GM12878 (cell line): ENCODE data around the gene MYADM. TPM values are rescaled to one million over a fixed set of nuclear protein-coding genes. Genes with fewer than 3 reads are reported as not detected.

ENCODE experiments used
- ATAC-seq: fragments of 200-7000 bp; cut with Tn5 transposase; 3 replicates; pipeline ENCODE4 v1.9.1; 2020; ENCODE audit warnings: mild to moderate bottlenecking, moderate library complexity
- BruUV-seq: library from RNA; stranded (reverse); fragments of 400-500 nt; replicated peaks from 2 replicates; lab custom pipeline; 2021; lab: Mats Ljungman, UMichigan
- CTCF ChIA-PET: fragments of 300-600 bp; sonication (Branson Sonifier 250); formaldehyde crosslinking; extraction: SDS; loops from one replicate; lab custom pipeline; 2021; ENCODE audit warnings: inconsistent platforms; lab: Yijun Ruan, JAX
- POLR2A ChIA-PET: fragments of 350-600 bp; formaldehyde crosslinking; extraction: SDS; loops from one replicate; lab custom pipeline; 2021; ENCODE audit warnings: inconsistent platforms; lab: Charles Lee
- RAD21 ChIA-PET: fragments of 300-600 bp; sonication (Branson Sonifier 250); formaldehyde crosslinking; loops from one replicate; lab custom pipeline; 2023; ENCODE audit warnings: antibody characterized with exemption; ENCODE audit not compliant: unreplicated experiment; lab: Charles Lee
- SMC1A ChIA-PET: fragments of 300-600 bp; sonication (Branson Sonifier 250); formaldehyde crosslinking; loops from one replicate; lab custom pipeline; 2023; ENCODE audit not compliant: unreplicated experiment, uncharacterized antibody; lab: Charles Lee
- DNase-seq: peaks from one replicate; pipeline ENCODE4 v3.0.0-alpha.2; 2011; ENCODE audit warnings: low read depth, low spot score
- FAIRE-seq: peaks from 3 replicates; lab custom pipeline; 2011; peaks lifted over from hg19 to GRCh38; lab: Jason Lieb, UNC
- H2AFZ ChIP-seq: 2 replicates; pipeline ENCODE4 v1.6.0; 2011; ENCODE audit warnings: low read depth, low read length, control low read depth; ENCODE audit not compliant: control insufficient read depth
- H3K27ac ChIP-seq: 2 replicates; pipeline ENCODE4 v1.5.1; 2011; ENCODE audit warnings: control low read depth; ENCODE audit not compliant: control insufficient read depth, insufficient read depth
- H3K27me3 ChIP-seq, 2 experiments: replicated peaks in 1 of 2; 2 replicates each; pipeline versions ENCODE4 v1.6.0 to v1.6.1; 2011; ENCODE audit warnings: low read length in 1 of 2; ENCODE audit not compliant: control insufficient read depth in 2 of 2, insufficient read depth in 2 of 2
- H3K36me3 ChIP-seq, 2 experiments: 2 replicates each; pipeline ENCODE4 v1.5.1; 2011; ENCODE audit warnings: low read length in 1 of 2; ENCODE audit not compliant: control insufficient read depth in 2 of 2, insufficient read depth in 2 of 2
- H3K4me1 ChIP-seq: 2 replicates; pipeline ENCODE4 v1.6.1; 2011; ENCODE audit warnings: mild to moderate bottlenecking, low read length, moderate library complexity, mixed read lengths; ENCODE audit not compliant: control insufficient read depth, insufficient read depth
- H3K4me2 ChIP-seq: 2 replicates; pipeline ENCODE4 v1.6.0; 2011; ENCODE audit warnings: control low read depth; ENCODE audit not compliant: control insufficient read depth, insufficient read depth
- H3K4me3 ChIP-seq: fragments of 200-600 bp; sonication (generic); 2 replicates; pipeline ENCODE4 v1.5.1; 2016
- H3K79me2 ChIP-seq: 2 replicates; pipeline ENCODE4 v1.6.0; 2011; ENCODE audit warnings: low read length; ENCODE audit not compliant: control insufficient read depth, insufficient read depth
- H3K9ac ChIP-seq: 2 replicates; pipeline ENCODE4 v1.8.0; 2011; ENCODE audit warnings: low read length, control low read depth, mixed read lengths; ENCODE audit not compliant: control insufficient read depth, insufficient read depth
- H3K9me3 ChIP-seq: replicated peaks from 3 replicates; pipeline ENCODE4 v1.5.1; 2011; ENCODE audit warnings: mild to moderate bottlenecking, low read length; ENCODE audit not compliant: control insufficient read depth, insufficient read depth
- H4K20me1 ChIP-seq: 2 replicates; pipeline ENCODE4 v1.6.0; 2011; ENCODE audit not compliant: control insufficient read depth, insufficient read depth
- ATF2 ChIP-seq: IDR thresholded peaks from 2 replicates; pipeline ENCODE4 v1.6.1; 2012; ENCODE audit warnings: low read length, inconsistent platforms
- E4F1 ChIP-seq: fragments of 450-650 bp; IDR thresholded peaks from 2 replicates; pipeline ENCODE4 v1.6.1; 2018; ENCODE audit warnings: borderline replicate concordance, mild to moderate bottlenecking; ENCODE audit not compliant: partially characterized antibody
- FOS ChIP-seq: IDR thresholded peaks from 3 replicates; pipeline ENCODE4 v1.6.1; 2011; ENCODE audit warnings: borderline replicate concordance; ENCODE audit not compliant: insufficient read length; ENCODE audit errors: extremely low read depth
- FOXK2 ChIP-seq: fragments of 450-650 bp; IDR thresholded peaks from 2 replicates; pipeline ENCODE4 v1.6.1; 2017; ENCODE audit warnings: mild to moderate bottlenecking, moderate library complexity
- FOXM1 ChIP-seq: IDR thresholded peaks from 2 replicates; pipeline ENCODE4 v1.6.1; 2012; ENCODE audit warnings: low read depth, mild to moderate bottlenecking, inconsistent platforms, low read length, moderate library complexity
- IRF3 ChIP-seq: fragments of 450-650 bp; IDR thresholded peaks from 2 replicates; pipeline ENCODE4 v1.6.1; 2014; ENCODE audit warnings: mild to moderate bottlenecking
- KAT2A ChIP-seq: conservative IDR thresholded peaks from 2 replicates; pipeline ENCODE4 v1.6.1; 2011; ENCODE audit warnings: low read depth, low read length; ENCODE audit not compliant: control insufficient read depth
- NR2F1 ChIP-seq: fragments of 450-650 bp; conservative IDR thresholded peaks from 2 replicates; pipeline ENCODE4 v1.6.1; 2017; ENCODE audit warnings: mild to moderate bottlenecking
- RAD21 ChIP-seq: IDR thresholded peaks from 2 replicates; pipeline ENCODE4 v1.6.1; 2011; ENCODE audit warnings: mild to moderate bottlenecking, low read depth, low read length, moderate library complexity; ENCODE audit not compliant: insufficient read depth
- RCOR1 ChIP-seq: conservative IDR thresholded peaks from 2 replicates; pipeline ENCODE4 v1.6.1; 2012; ENCODE audit warnings: low read depth, low read length, improper control_type of control experiment
- SREBF1 ChIP-seq: IDR thresholded peaks from 2 replicates; pipeline ENCODE4 v1.6.1; 2012; ENCODE audit warnings: mild to moderate bottlenecking, low read length
- TAF1 ChIP-seq: IDR thresholded peaks from 2 replicates; pipeline ENCODE4 v1.6.1; 2011; ENCODE audit warnings: mild to moderate bottlenecking, low read depth, low read length, borderline replicate concordance
- TARDBP ChIP-seq: IDR thresholded peaks from 2 replicates; pipeline ENCODE4 v1.6.1; 2016; ENCODE audit warnings: borderline replicate concordance
- TBL1XR1 ChIP-seq: IDR thresholded peaks from 2 replicates; pipeline ENCODE4 v1.6.1; 2012; ENCODE audit warnings: low read depth, low read length, improper control_type of control experiment
- TCF12 ChIP-seq: IDR thresholded peaks from 2 replicates; pipeline ENCODE4 v1.6.1; 2011; ENCODE audit warnings: low read depth, mild to moderate bottlenecking, low read length
- TCF7 ChIP-seq: IDR thresholded peaks from 2 replicates; pipeline ENCODE4 v1.6.1; 2014; ENCODE audit warnings: antibody characterized with exemption, borderline replicate concordance
- WGBS: methylation state at CpG from one replicate; pipeline ENCODE4 v1.1.6; 2016; ENCODE audit warnings: low lambda C conversion rate; ENCODE audit not compliant: insufficient replicate concordance, insufficient coverage; ENCODE audit errors: missing lambda C conversion rate; 5-methylcytosine and 5-hydroxymethylcytosine counted together
- in situ Hi-C: fragments of 300-500 bp; cut with MboI; formaldehyde crosslinking; loops from 9 replicates; pipeline ENCODE4 v1.14.3; 2018; ENCODE audit warnings: mixed read lengths
- intact Hi-C: fragments of 100-400 bp; cut with micrococcal nuclease; formaldehyde crosslinking; loops from one replicate; pipeline ENCODE4 v1.14.2; 2022; ENCODE audit not compliant: unreplicated experiment
- polyA plus RNA-seq, 11 experiments: library from polyadenylated mRNA; depleted of rRNA in 4 of 11; unstranded in 6 of 11; stranded (reverse) in 5 of 11; fragments of >200 nt; fragmentation: Nextera tagmentation in 4 of 11; fragmentation: Illumina TruSeq in 1 of 11; extraction: Ambion mirVana in 4 of 11; extraction: Trizol in 1 of 11; gene quantifications; 1 replicate in 1 of 11; 2 replicates in 10 of 11; pipeline versions ENCODE4 v1.2.1 to v1.2.3, GENCODE V29; 2011 to 2016; ENCODE audit warnings: inconsistent platforms in 2 of 11, missing spikeins in 2 of 11, low read depth in 1 of 11
- total RNA-seq, 4 experiments: library from RNA; depleted of rRNA in 3 of 4; stranded (reverse); fragments of >200 nt in 3 of 4; fragmentation: Illumina TruSeq in 1 of 4; extraction: Trizol in 1 of 4; gene quantifications; 2 replicates each; pipeline versions ENCODE4 v1.2.1 to v1.2.3, GENCODE V29; 2013 to 2021

MYADM gene
- total and polyA plus RNA-seq, 10 of the 15 experiments (the other 5 are each of a cell fraction or from before 2014, with no cell fraction given): 0.04 to 0.46 (median 0.10) TPM

- Histone ChIP-seq H3K27me3 (no peaks in the 10 kb centered on the region), H3K9ac (no peak overlapping the region), H2AFZ (no peak overlapping the region), H3K4me2 (no peak overlapping the region), H3K27ac (no peak overlapping the region), H3K9me3 (no peaks in the 10 kb centered on the region; the same call in 2 of the 3 replicates), H3K36me3 (no peaks in the 10 kb centered on the region), H3K4me3 (no peak overlapping the region), H4K20me1 (no peaks in the 10 kb centered on the region), H3K79me2 (no peaks in the 10 kb centered on the region), H3K4me1 (no peaks in the 10 kb centered on the region)
- DNase-seq (no peak), ATAC-seq (no peak), FAIRE-seq (no peak)
- ChIA-PET SMC1A (no interaction called here), RAD21 (no interaction called here), CTCF (no interaction called here), POLR2A (no interaction called here)
- TF ChIP-seq TCF12: no peak
- TF ChIP-seq NR2F1: no peak
- no peak for TF ChIP-seq ATF2
- no peak for TF ChIP-seq RCOR1
- no peak for TF ChIP-seq TAF1
- no peak for TF ChIP-seq TBL1XR1
- TF ChIP-seq TARDBP: no peak
- TF ChIP-seq FOS: no peak
- TF ChIP-seq RAD21: no peak
- TF ChIP-seq IRF3: no peak
- TF ChIP-seq KAT2A: no peak
- no peak for TF ChIP-seq E4F1
- TF ChIP-seq TCF7: no peak
- no peak for TF ChIP-seq FOXK2
- no peak for TF ChIP-seq SREBF1
- no peak for TF ChIP-seq FOXM1
- in situ Hi-C loops: no loop called here
- intact Hi-C loops: no loop called here
- no TSS peak for BruUV-seq
- 45% methylated on average over 16 of the region's 17 CpGs for WGBS
These were observed 40.0 kb downstream of the MYADM start for GRCh38 chr19:53907690-53908089.
